K562 (cell line): ENCODE results near the gene ZNF865. TPM values are rescaled to one million over a fixed set of nuclear protein-coding genes. Genes with fewer than 3 reads are reported as not detected.

ENCODE experiments used
- CBFA2T2 ChIP-seq: fragments of 450-650 bp; conservative IDR thresholded peaks from 2 replicates; pipeline ENCODE4 v1.6.1; 2017; ENCODE audit warnings: mild to moderate bottlenecking
- E2F6 ChIP-seq, 2 experiments: IDR thresholded peaks; 2 replicates each; pipeline ENCODE4 v1.6.1; 2011; ENCODE audit warnings: borderline replicate concordance in 1 of 2, control low read depth in 1 of 2, low read depth in 1 of 2, low read length in 1 of 2, mild to moderate bottlenecking in 1 of 2, mixed read lengths in 1 of 2, moderate library complexity in 1 of 2; ENCODE audit not compliant: insufficient read depth in 1 of 2, insufficient read length in 1 of 2, poor library complexity in 1 of 2, severe bottlenecking in 1 of 2; ENCODE audit errors: extremely low read depth in 1 of 2
- FOXA3 ChIP-seq, 2 experiments: fragments of 450-650 bp in 1 of 2; sonication (generic) in 1 of 2; formaldehyde crosslinking; IDR thresholded peaks in 1 of 2; conservative IDR thresholded peaks in 1 of 2; 2 replicates each; pipeline versions ENCODE4 v1.4.0 to v1.8.0; 2020 to 2022; ENCODE audit warnings: mild to moderate bottlenecking in 2 of 2, missing genetic modification reagents in 1 of 2
- MEIS2 ChIP-seq: fragments of 450-650 bp; IDR thresholded peaks from 2 replicates; pipeline ENCODE4 v1.6.1; 2014; ENCODE audit warnings: mild to moderate bottlenecking; ENCODE audit not compliant: partially characterized antibody
- NCOA6 ChIP-seq: fragments of 450-650 bp; IDR thresholded peaks from 2 replicates; pipeline ENCODE4 v1.6.1; 2017; ENCODE audit warnings: mild to moderate bottlenecking
- NFXL1 ChIP-seq: fragments of 450-650 bp; formaldehyde crosslinking; IDR thresholded peaks from 2 replicates; pipeline ENCODE4 v1.4.0; 2021; ENCODE audit warnings: mild to moderate bottlenecking
- RFX7 ChIP-seq: fragments of 250-450 bp; sonication (Bioruptor Pico); IDR thresholded peaks from 2 replicates; pipeline ENCODE4 v1.5.1; 2021; ENCODE audit warnings: mild to moderate bottlenecking
- ZBTB1 ChIP-seq: sonication (generic); formaldehyde crosslinking; IDR thresholded peaks from 2 replicates; pipeline ENCODE4 v1.8.1; 2023; ENCODE audit warnings: missing genetic modification reagents, low read depth, mild to moderate bottlenecking, borderline replicate concordance
- ZNF324 ChIP-seq: fragments of 250-450 bp; sonication (Bioruptor Pico); IDR thresholded peaks from 2 replicates; pipeline ENCODE4 v1.4.0; 2020; ENCODE audit warnings: mild to moderate bottlenecking
- ZNF449 ChIP-seq: fragments of 250-450 bp; sonication (Bioruptor Pico); IDR thresholded peaks from 2 replicates; pipeline ENCODE4 v1.8.0; 2022; ENCODE audit warnings: moderate library complexity, mild to moderate bottlenecking, inconsistent platforms
- ZNF57 ChIP-seq: fragments of 450-650 bp; formaldehyde crosslinking; IDR thresholded peaks from 2 replicates; pipeline ENCODE4 v1.4.0; 2020; ENCODE audit warnings: mild to moderate bottlenecking, moderate library complexity
- polyA plus RNA-seq, 8 experiments: library from polyadenylated mRNA; depleted of rRNA in 4 of 8; stranded (reverse) in 5 of 8; unstranded in 3 of 8; fragments of >200 nt; fragmentation: Nextera tagmentation in 2 of 8; fragmentation: Illumina TruSeq in 1 of 8; extraction: Ambion mirVana in 2 of 8; extraction: Trizol in 1 of 8; gene quantifications; 2 replicates each; pipeline versions ENCODE4 v1.2.1 to v1.2.3, GENCODE V29; 2011 to 2014; ENCODE audit warnings: inconsistent platforms in 1 of 8, missing spikeins in 1 of 8
- total RNA-seq, 7 experiments: library from RNA; depleted of rRNA in 6 of 7; stranded (reverse); fragments of >200 nt in 6 of 7; fragmentation: Illumina TruSeq in 2 of 7; extraction: Trizol in 2 of 7; gene quantifications; 2 replicates each; pipeline versions ENCODE4 v1.2.1 to v1.2.3, GENCODE V29; 2011 to 2021; ENCODE audit warnings: low replicate concordance in 1 of 7
- TF ChIP-seq, protein P1 (sequence below): sonication (generic); formaldehyde crosslinking; IDR thresholded peaks from 2 replicates; pipeline ENCODE4 v1.8.1; 2023; ENCODE audit warnings: missing genetic modification reagents, mild to moderate bottlenecking, borderline replicate concordance
- TF ChIP-seq, protein P2 (sequence below): fragments of 250-450 bp; sonication (Bioruptor Pico); IDR thresholded peaks from 2 replicates; pipeline ENCODE4 v1.4.0; 2020

Gene ZNF865
- total and polyA plus RNA-seq, 9 of the 15 experiments (the other 6 are each of a cell fraction or from before 2014, with no cell fraction given): 0.40 to 18.8 (median 1.6) TPM; not detected in 2

DNA sequence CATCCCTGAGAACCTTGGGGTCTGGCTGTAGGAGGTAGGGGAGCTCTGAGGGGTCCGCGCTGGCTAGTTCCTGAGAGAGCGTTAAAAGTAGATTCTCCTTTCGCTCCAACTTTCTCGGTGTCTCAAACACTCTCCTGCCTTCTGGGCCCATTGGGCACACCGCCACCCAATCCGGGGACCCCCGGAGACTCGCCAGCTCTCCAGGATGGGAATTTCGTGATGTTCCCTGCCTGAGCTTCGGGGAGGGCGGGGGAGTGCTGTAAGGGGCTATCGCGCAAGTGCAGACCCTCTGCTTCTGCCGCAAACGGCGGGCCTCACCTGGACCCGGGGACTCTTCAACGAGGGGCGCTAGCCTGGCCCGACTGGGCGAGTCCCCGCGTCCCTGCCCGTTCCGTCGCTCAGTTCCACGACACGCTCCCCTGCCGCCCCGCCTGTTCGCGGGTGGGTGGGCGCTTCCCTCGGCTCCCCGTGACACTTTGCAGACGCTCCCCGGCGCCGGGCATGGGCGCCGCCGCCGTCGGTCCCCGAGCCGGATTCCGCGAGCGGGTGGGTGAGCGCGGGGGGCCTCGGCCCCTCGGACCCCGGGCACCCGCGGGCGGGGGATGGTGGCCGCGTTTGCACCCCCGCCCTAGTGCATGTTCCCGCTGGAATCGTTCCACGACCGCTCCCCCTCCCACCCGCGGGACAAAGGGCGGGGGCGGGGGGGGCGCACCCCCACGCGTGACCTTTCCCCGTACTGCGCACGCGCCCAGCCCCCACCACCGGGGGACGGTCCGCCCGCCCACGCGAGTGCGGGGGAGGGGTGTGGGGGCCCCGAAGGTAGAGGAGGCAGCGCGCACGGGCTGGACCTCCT is 42.5 kb downstream of the ZNF865 start, which contains the start of gene CCDC106 (continued):
- no peak for TF ChIP-seq NCOA6
- no peak for TF ChIP-seq ZNF449
- no peak for TF ChIP-seq CBFA2T2
- no peak for TF ChIP-seq NFXL1 (CRISPR knock-in tag)
- TF ChIP-seq MEIS2: no peak
- no peak for TF ChIP-seq ZNF57 (CRISPR knock-in tag)
- TF ChIP-seq RFX7 (CRISPR knock-in tag): no peak
- TF ChIP-seq ZNF324: no peak
- TF ChIP-seq, protein P1, sequence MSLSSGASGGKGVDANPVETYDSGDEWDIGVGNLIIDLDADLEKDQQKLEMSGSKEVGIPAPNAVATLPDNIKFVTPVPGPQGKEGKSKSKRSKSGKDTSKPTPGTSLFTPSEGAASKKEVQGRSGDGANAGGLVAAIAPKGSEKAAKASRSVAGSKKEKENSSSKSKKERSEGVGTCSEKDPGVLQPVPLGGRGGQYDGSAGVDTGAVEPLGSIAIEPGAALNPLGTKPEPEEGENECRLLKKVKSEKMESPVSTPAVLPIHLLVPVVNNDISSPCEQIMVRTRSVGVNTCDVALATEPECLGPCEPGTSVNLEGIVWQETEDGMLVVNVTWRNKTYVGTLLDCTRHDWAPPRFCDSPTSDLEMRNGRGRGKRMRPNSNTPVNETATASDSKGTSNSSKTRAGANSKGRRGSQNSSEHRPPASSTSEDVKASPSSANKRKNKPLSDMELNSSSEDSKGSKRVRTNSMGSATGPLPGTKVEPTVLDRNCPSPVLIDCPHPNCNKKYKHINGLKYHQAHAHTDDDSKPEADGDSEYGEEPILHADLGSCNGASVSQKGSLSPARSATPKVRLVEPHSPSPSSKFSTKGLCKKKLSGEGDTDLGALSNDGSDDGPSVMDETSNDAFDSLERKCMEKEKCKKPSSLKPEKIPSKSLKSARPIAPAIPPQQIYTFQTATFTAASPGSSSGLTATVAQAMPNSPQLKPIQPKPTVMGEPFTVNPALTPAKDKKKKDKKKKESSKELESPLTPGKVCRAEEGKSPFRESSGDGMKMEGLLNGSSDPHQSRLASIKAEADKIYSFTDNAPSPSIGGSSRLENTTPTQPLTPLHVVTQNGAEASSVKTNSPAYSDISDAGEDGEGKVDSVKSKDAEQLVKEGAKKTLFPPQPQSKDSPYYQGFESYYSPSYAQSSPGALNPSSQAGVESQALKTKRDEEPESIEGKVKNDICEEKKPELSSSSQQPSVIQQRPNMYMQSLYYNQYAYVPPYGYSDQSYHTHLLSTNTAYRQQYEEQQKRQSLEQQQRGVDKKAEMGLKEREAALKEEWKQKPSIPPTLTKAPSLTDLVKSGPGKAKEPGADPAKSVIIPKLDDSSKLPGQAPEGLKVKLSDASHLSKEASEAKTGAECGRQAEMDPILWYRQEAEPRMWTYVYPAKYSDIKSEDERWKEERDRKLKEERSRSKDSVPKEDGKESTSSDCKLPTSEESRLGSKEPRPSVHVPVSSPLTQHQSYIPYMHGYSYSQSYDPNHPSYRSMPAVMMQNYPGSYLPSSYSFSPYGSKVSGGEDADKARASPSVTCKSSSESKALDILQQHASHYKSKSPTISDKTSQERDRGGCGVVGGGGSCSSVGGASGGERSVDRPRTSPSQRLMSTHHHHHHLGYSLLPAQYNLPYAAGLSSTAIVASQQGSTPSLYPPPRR: no peak
- TF ChIP-seq, protein P2, sequence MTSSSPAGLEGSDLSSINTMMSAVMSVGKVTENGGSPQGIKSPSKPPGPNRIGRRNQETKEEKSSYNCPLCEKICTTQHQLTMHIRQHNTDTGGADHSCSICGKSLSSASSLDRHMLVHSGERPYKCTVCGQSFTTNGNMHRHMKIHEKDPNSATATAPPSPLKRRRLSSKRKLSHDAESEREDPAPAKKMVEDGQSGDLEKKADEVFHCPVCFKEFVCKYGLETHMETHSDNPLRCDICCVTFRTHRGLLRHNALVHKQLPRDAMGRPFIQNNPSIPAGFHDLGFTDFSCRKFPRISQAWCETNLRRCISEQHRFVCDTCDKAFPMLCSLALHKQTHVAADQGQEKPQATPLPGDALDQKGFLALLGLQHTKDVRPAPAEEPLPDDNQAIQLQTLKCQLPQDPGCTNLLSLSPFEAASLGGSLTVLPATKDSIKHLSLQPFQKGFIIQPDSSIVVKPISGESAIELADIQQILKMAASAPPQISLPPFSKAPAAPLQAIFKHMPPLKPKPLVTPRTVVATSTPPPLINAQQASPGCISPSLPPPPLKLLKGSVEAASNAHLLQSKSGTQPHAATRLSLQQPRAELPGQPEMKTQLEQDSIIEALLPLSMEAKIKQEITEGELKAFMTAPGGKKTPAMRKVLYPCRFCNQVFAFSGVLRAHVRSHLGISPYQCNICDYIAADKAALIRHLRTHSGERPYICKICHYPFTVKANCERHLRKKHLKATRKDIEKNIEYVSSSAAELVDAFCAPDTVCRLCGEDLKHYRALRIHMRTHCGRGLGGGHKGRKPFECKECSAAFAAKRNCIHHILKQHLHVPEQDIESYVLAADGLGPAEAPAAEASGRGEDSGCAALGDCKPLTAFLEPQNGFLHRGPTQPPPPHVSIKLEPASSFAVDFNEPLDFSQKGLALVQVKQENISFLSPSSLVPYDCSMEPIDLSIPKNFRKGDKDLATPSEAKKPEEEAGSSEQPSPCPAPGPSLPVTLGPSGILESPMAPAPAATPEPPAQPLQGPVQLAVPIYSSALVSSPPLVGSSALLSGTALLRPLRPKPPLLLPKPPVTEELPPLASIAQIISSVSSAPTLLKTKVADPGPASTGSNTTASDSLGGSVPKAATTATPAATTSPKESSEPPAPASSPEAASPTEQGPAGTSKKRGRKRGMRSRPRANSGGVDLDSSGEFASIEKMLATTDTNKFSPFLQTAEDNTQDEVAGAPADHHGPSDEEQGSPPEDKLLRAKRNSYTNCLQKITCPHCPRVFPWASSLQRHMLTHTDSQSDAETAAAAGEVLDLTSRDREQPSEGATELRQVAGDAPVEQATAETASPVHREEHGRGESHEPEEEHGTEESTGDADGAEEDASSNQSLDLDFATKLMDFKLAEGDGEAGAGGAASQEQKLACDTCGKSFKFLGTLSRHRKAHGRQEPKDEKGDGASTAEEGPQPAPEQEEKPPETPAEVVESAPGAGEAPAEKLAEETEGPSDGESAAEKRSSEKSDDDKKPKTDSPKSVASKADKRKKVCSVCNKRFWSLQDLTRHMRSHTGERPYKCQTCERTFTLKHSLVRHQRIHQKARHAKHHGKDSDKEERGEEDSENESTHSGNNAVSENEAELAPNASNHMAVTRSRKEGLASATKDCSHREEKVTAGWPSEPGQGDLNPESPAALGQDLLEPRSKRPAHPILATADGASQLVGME: no peak
- TF ChIP-seq E2F6 (IDR thresholded peaks at IDR 0.05; ENCODE audit: borderline replicate concordance in 1 of 2, extremely low read depth in 1 of 2, insufficient read depth in 1 of 2, insufficient read length in 1 of 2, low read depth in 1 of 2, low read length in 1 of 2, poor library complexity in 1 of 2, severe bottlenecking in 1 of 2): no peak
- TF ChIP-seq FOXA3 (CRISPR knock-in tag; conservative IDR thresholded peaks at IDR 0.05 in 1 of 2, IDR thresholded peaks at IDR 0.05 in 1 of 2): no peak
- TF ChIP-seq ZBTB1: no peak
